Activated CD4-positive, alpha-beta T cell treated with anti-CD3 and anti-CD28 coated beads, Interleukin-2, amount 50 U/mL, for 16 hours (primary cell): ENCODE measurements around the gene DDI1.

Experiments used
- DNase-seq: peaks from one replicate; pipeline ENCODE4 v3.0.0-alpha.2; 2020

Gene DDI1

DNA sequence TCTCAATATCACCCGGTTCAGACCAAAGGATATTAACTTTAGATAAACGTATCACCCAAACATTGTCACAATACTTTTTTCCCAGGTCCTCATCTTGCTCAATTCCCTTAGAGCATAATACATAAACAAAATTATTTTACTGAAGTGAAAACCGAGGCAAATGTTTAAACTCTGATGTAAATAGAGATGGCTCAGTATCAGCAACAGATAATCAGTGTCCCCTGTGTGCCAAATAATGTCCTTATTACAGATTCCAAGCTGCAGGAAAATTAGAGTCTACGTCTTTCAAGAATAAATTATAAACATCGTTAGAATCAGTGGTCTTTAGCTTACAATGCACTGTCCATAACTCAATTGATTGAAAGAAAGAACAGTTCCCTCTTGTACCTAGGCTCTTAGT is 50.2 kb downstream of the DDI1 start:
- DNase-seq: no peak
